Activated CD8-positive, alpha-beta memory T cell treated with anti-CD3 and anti-CD28 coated beads for 48 hours (primary cell): ENCODE measurements around the gene GLRX.

Experiments
- DNase-seq, 3 experiments: peaks; one replicate each; pipeline ENCODE4 v3.0.0-alpha.2; 2020; ENCODE audit warnings: low read depth in 2 of 3, low spot score in 2 of 3

GLRX gene

DNA sequence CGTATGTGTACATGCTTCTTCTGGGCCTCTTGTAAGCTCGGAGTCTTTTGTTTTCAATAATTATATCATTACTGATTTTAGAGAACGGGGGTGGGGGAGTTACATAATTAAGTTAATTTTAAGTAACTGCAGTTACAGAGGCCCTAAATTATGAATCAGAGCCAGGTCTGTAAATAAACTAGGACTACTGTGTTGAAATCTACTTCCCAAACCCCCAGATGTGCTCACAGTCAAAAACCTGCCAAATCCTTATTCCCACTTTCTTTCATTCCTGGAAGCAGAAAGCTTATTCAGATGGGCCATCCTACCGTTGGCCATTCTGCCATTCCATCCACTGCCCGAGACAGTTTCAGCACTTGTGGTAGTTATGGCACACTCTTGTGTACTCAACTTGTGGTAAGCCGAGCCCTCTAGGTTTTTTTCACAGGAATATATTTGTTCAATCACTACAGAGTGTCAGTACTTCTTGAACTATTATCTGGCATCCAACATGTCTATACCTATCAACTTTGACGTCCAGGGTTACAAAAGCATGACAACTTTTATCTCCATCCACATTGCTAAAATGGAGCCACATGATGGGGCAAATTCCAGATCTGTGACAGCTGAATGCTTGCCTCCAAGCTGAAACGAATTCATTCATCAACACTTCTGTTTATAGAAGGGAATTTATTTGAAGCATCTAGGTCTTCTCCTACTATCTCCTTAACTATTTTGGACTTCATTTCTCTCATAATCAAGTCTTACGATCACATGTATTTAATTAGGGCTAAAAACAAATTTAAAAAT lies 37.8 kb downstream of the GLRX start:
- no peak for DNase-seq

GRCh38 chr5:95783661-95784060 lies 38.9 kb downstream of the GLRX start:
- DNase-seq: no peak

DNA sequence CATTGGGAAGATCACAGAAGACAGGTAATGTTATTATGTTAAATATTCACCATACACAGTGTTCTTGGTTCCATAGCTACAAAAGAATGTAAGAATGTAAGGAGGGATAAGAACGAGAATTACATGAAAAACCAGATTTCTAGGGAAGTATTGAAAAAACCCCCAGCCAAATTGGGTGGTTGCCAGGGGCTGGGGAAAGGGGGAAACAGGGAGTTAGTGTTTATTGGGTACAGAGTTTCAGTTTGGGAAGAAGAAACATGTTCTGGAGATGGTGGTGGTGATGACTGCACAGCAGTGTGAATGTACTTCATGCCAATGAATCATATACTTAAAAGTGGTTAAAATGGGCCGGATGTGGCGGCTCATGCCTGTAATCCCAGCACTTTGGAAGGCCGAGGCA lies 40.3 kb downstream of the GLRX start:
- no peak for DNase-seq

- DNase-seq: peak; percentile 7 to 35 (median 22)
Observed at GRCh38 chr5:95781101-95781583, 41.4 kb downstream of the GLRX start.

- DNase-seq: no peak
Observed at GRCh38 chr5:95780597-95780996, 41.9 kb downstream of the GLRX start.

DNA sequence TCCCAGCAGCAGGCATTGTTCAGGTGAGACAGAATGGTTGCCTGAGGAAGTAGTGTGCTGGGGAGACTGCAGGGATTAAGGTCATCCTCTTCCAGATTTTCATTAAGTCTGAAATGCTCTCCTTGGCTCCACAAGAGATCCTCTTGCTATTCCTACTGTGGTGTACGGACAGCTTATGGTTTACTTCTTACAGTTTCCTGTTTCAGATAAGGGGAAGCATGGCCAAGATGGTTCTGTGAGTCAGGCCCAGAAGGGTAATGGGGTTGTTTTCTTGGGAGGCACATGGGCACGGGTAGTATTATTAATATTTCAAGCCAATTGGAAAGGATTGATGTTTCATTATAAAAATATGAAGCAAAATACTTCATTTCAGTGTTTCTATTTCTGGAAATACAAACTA lies 42.9 kb downstream of the GLRX start:
- no peak for DNase-seq

- DNase-seq: no peak
Observed at GRCh38 chr5:95778713-95779436, 43.7 kb downstream of the GLRX start.

- DNase-seq: no peak
Observed at GRCh38 chr5:95777441-95777840, 45.1 kb downstream of the GLRX start.

DNA sequence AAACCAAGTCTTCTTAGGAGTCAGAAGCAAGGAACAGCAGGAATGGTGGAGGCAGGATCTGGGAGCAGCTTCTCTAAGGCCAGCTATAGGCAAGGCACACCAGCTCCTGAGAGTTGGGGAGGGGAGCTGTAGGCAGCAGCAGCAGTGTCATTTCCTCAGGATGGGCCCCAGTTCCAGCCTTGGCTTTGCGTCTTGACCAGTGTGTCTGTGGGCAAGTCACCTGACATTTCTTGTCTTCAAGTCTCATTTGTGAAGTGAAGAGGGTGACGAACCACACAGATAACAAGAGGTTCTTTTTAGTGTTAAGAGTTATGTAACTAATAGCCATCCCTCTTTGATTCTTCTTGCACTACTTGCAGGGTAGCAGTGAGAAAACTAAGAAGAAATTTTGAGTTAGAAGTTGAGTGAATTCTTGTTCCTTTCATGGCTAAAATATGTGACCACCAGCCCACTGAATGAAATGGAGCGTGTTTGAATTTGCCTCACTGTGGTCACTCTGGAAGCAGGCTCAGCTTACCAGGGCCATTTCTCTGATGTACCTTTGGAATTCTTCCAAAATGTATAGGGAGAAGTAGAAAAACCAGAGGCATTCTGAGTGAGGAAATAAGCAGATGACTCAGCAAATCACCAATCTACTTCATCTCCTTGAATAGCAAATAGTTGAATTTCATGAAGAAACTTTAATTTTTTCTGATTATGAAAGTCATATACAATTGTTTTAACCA lies 49.0 kb downstream of the GLRX start:
- no peak for DNase-seq

- DNase-seq: no peak
Observed at GRCh38 chr5:95771892-95772291, 50.6 kb downstream of the GLRX start.

- DNase-seq: no peak
Observed at GRCh38 chr5:95770830-95771708, 51.5 kb downstream of the GLRX start.

DNA sequence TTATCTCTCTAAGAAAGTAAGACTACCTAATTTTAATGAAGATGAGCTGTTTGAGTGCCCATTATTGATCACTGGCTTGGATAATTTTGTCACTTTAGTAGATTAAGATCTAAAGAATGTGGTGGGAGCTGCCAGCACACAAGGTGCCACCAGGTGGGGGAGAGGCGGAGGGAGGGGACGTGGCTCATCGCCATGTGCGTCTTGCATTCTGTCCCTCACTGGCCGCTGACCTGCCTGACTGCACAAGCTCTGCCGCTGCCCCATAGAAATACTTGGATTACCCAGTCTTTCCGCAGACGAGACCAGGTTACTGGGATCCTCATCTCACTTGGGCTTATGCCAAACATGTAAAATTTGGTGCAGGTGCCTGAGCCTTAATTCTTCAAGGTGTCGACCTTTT lies 53.8 kb downstream of the GLRX start:
- no peak for DNase-seq

DNA sequence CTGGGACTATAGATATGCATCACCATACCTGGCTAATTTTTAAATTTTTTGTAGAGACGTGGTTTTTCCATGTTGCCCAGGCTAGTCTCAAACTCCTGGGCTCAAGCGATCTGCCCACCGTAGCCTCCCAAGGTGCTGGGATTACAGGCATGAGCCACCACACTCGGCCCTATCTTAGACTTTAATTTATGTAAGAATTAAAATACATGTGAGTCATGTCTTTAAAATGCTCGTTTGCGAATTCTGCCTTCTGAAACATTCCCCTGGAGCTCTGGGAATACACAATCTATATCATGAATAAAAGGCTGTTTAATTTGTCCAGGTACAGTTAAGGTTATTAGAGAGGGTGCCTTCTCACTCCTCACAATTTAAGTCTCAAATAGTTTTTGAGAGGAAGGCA lies 58.6 kb downstream of the GLRX start:
- no peak for DNase-seq
